HS-27A (cell line): Measurements from ENCODE around the gene TNN.

ENCODE experiments used
- DNase-seq: peaks from one replicate; pipeline ENCODE4 v3.0.0-alpha.2; 2012; ENCODE audit warnings: low read depth, missing footprints

The TNN gene

DNA sequence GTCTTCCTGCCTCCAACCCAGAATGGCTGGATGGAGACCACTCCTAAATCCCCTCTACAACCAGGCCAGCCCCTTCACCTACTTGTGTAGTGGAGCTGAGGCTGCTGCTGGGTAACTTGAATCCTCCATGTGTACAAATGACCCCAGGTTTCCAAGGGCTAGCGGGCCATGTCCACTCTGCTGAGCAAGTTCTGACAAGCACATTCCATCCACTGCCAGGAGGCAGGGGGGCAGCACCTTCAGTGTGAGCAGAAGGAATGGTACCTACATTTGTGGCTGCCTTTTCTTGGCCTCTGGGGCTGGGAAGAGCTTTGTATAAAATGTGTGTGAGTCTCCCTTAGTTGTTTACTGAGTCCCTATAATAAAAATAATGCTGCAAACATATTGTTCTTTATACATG is 110.4 kb downstream of the TNN start:
- DNase-seq: no peak

DNA sequence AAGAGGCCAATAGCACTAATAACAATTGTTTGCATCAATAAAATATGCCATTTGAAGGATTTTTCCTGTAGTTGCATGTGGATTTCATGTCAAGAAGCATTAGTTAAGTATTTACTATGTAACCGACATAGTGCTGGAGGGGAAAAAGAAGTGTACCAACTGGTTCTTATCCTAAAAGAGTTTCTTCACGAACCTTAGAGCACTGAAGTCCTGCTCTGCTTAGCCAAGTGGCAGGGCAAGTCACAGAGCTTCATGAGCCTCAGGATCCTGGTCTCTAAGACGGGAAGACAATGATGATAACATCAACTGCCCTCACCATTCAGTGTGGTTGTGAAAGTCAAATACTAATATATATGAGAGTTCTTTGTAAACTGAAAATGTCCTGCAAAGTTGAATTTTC is 110.8 kb downstream of the TNN start:
- DNase-seq: no peak

DNA sequence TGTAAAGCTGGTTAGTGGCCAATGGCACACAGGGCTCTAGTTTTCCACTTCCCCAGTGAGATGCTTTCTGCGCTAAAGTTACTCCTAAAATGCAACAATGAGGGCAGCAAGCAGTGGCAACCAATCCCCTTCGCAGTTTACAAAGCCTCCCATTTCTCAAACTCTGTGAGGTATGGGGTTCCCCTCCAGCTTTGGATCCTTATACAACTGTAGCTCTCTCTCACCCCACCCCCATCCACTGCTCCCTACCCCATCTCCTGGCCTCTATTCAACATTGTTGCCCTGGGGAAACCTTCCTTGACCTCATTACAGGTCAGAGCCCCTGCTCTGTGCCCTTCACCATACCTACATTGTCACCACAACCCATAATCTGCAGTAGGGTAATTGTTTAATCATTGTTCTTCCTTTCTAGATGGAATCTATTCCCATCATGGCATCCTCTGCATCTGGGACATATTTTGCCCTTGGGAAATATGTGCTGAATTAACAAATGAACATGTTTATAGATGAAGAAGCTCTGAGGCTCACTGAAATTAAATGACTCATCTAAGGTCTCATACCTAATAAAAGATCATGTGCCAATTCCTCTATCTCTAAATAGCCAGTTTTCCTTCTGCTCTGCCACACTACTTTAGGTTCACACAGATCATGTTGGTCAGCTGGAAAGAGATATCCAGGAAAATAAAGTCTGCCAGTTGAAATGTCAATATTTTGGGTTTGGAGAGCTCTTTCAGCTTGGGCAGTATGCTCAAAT is 112.4 kb downstream of the TNN start:
- no peak for DNase-seq

DNA sequence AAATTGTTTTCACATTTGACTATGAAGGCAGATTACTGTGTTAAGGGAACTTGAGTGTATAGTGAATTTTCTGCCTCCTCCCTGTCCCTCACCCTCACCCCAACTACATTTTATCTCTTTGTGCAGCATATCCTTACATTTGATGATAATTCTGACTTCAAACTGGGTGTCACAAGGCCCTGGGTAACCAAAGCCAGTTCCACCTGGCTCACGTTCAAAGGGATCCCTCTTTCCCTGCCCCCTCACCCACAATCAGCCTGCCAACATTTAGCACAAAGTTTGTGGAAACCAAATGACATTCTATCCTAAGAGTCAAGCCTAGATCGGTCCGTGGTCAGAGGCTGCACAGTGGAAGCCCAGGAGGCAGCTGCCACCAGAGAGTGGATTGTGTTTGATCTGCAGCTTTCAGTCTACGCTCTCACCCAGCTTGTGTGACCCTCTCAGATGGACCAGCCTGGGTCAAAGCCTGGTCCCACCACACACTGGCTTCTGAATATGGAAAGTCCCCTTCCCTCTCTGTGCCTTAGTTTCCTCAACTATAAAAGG is 114.6 kb downstream of the TNN start:
- no peak for DNase-seq

DNA sequence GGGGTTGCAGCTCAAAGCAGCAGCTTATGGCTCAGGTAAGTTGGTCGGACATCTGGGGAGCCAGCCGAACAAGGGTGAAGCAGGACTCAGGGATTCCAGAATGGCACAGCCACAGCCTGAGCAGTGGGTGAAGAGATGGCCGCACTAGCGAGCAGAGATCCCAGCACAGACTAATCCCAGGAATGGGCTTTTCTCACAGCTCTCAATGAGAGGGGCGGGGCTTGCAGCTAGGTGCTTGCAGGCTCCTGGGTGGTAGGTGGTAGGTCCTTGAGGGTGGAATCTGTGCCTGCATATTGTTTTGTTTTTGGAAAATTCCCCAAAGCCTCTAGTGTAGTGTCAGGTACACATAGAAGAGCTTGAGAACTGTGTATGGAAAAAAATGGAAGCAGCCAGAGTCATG is 116.0 kb downstream of the TNN start:
- no peak for DNase-seq

DNA sequence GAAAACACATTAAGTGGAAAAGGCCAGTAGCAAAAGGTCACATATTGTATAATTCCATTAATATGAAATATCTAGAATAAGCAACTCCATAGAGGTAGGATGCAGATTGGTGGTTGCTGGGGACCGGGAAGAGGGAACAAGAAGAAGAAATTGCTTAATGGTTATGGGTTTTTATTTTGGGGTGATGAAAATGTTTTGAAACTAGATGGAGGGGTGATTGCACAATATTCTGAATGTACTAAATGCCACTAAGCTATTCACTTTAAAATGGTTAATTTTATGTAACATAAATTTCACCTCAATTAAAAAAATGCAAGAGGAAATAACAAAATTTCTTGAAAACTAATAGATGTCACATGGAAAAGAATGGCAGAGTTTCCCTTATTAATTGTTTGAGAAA is 118.3 kb downstream of the TNN start:
- DNase-seq: no peak

DNA sequence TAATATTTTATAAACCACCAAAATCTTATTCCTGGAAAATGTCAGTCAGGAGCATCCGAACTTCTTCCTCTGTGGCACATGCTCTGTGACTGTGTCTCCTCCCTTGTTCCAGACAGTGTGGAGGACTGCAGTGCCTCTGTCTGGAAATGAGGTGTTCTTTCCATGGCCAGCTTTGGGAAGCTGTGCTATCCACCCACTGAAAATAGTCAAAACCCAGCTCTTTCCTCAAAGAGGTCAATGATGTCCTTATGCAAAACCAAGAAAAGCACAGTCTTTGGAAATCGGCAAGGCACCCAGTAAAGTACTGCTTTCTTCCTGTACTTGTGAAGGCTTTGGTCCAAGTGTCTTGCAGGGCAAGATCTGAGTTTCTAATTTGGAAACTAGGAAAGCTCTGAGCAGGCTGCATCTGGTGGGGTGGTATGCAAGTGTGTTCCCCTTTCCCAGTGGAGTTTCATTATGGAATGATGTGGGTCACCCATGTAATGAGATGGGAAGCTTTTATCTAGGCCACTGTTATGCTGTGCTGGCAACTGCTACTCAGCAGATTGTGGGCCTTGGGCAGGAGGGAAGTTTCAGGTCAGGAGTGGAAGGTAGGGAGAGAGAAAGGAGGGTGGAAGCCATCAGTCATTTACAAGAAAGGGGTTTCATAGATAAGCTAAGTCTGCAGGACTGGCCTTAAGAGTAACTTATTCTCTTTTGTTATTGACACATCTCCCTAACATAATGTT is 119.0 kb downstream of the TNN start:
- no peak for DNase-seq

DNA sequence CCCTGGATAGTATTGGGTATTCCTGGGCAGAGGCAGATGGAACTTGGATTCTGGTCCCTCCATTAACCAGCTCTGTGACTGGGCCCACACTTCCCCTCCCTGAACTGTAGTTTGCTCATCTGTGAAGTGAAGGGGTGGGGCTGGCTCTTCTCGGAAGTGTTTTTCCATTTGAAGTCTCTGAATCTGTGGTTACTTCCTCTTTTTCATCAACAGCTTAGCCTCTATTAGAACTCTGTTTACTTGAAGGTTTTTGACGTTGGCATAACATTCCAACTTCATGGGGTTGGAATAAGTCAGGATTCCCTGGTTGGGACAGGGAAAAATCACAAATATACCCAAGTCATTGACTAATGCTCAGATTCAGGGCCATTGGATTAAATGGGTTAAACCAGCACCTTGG is 121.3 kb downstream of the TNN start:
- DNase-seq: no peak

DNA sequence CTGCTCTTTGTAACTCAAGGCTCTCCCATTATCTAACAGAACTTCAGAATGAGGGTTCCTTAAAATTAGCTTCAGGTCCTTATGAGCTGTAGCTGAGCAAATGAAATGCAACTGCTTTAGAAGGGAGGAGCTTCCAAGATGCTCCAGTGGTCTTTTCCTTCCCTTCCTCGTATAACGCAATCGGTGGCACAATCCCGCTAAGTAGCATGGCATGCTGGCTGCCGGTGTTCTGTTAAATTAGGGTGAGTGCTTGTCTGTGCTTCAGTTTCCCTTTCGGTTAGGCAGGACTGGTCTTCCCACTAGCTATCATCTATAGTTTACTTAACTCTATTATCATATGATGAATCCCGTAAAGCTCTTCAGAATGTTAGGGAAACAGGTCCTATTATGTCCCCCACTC is 124.0 kb downstream of the TNN start:
- DNase-seq: no peak

DNA sequence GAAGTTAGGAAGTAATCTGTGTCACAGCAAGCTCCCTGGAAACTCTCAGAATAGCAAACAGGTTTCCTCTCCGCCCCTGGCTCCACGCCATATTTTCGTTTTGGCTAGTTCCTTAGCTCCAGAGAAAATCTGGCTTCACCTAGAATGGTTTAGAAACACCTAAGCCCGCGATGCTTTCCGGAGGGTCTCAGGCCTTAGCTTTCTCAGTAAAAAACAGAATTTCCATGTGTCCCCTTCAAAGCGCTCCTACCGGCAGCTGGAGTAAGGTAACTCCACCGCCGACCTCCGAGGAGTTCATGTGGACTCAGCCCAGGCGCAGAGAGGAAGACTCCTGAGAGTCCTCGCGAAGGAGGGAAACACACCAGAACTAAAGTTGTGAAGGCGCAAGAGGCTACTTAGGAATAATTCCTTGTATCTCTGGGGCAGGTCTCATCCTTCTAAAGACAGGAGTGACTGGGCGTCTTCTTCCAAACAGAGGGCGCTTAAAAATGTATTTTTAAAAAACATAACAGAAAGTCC is 124.5 kb downstream of the TNN start:
- no peak for DNase-seq

DNA sequence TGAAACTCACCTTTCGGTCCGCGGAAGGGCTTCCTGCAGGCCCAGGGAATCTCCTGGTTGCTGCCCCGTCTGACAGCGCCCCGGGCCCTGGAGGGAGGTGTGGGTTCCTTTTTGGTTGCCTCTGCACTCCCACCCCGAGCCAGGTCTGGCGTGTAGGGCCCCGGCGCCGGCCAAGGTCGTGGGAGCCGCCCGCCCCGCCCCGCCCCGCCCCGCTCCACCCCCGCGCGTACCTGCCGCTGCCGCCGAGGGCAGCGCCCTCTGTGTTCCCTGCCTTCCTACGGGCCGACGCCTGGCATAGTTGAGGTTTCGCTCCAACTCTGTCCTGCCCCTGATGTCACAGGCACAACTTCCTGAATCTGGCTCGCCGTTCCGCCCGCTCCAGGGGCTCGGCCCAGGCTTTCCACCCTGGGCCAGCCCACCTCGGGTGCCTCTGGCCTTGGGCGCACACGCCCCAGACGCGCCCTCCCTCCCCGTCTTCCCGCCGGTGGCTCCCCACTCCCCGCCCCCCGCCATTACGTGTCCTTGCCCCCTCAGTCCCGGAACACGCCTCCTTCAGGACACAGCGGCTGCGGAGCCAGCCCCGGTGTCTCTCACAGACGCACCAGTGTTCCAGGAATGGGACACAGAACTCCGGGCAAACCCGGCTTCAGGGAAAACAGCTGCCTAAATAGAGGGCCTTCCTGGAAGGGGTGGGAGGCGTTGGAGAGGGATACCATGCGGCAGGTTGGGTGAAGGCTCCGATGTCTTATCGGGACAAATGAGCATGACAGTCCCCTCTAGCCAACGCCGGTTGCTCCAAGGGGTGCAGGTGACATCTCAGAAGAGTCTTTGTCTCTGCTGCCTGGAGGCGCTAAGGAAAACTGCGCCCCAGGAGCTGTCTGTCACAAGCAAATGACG is 125.2 kb downstream of the TNN start, which contains the start of gene KIAA0040:
KIAA0040 (minus strand) TSS at position 147 of the 897 bp plus-strand sequence. CDS start 31,763 bp downstream, outside the sequence.
- DNase-seq: no peak

DNA sequence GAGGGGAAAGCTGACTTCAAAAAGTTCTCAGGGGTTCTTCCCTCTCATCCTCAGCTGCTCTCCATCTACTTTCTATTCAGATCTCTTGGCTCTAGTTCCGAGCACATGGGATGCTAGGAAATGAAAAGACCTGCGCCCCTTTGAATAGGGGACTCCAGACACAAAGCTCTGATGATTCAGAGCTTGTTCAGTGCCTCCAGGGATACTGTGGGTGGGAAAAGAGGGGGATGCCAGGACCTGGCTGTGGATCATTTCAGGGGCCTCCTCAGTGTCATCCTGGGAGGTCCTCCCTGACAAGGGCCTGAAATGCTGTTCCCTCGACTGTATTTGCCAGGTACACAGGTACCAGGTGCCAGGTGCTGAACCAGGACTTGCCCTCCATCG is 125.9 kb downstream of the TNN start:
- no peak for DNase-seq

DNA sequence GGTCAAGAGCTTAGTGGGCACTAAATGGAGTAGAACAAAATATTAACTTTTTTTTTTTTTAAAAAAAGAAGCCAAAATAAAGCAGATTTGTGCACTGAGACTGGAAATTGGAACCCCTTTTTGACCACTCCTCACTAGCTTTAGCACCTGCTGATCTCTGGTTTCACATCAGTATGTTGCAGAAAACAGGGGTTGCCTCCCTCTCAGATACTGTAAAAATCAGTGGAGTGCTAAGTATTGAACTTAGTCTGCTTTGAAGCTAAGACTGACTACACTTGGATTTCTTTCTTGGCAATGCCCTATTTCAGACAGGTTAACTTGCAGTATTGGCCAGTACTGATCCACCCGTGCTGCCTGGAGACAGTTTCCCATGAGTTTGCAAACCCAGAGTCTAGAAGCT is 127.6 kb downstream of the TNN start:
- no peak for DNase-seq

DNA sequence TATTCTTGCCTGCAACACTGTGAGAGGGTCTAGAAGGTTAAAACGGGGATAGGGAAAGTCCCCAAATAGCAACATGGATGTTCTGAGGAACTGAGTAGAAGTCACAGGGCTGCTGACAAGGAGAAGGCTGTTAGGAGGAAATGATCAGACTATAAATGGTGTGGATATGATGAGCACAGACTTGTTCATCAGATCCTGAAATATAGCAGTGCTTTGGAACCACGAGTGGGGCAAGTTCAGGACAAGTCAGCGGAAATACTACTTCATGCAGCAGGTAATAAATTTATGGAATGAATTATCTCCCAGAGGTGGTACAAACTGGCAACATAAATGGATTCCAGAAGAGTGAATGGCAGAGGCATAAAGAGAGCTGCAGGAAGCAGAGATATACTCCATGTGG is 128.2 kb downstream of the TNN start:
- no peak for DNase-seq

DNA sequence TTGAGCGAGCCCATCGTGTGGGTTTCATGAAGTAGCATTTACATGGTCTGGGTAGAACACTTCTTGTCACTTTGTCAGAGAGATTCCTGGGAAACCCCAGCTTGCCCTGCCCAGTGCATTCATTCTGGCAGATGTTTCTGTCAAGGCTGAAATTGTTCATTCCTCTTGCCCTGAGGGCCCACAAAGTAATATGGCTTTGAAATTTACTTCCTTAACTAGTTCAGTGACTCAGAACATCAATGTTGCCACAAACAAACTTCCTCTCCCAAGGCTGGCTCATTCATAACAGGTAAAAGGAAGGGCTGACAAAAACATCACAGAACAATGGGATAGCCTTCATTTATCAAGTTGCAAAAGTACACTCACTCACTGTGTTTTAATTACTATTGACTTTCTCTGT is 129.9 kb downstream of the TNN start:
- DNase-seq: no peak
